CD14-positive monocyte (primary cell): ENCODE data around the gene SBF2. TPM values are rescaled to one million over a fixed set of nuclear protein-coding genes. Genes with fewer than 3 reads are reported as not detected.

ENCODE experiments used
- DNase-seq, 3 donors: peaks; one replicate each; pipeline ENCODE4 v3.0.0-alpha.2; 2011 to 2022
- H2AFZ ChIP-seq: 2 replicates; pipeline ENCODE4 v1.6.0; 2012; ENCODE audit warnings: mild to moderate bottlenecking, low read depth, low read length, inconsistent platforms; ENCODE audit not compliant: insufficient read depth, poor library complexity, severe bottlenecking
- H3K27ac ChIP-seq, 2 donors: 1 replicate in 1 of 2; 2 replicates in 1 of 2; pipeline ENCODE4 v1.5.1; 2012 to 2013; ENCODE audit warnings: low read length in 2 of 2, control low read depth in 1 of 2, inconsistent platforms in 1 of 2, low read depth in 1 of 2, mild to moderate bottlenecking in 1 of 2
- H3K27me3 ChIP-seq, 2 donors: one replicate each; pipeline versions ENCODE4 v1.6.0 to v1.6.1; 2011 to 2013; ENCODE audit warnings: low read length in 2 of 2; ENCODE audit not compliant: control insufficient read depth in 2 of 2, insufficient read depth in 2 of 2
- H3K36me3 ChIP-seq, 2 donors: replicated peaks in 1 of 2; 1 replicate in 1 of 2; 2 replicates in 1 of 2; pipeline versions ENCODE4 v1.5.1 to v1.6.1; 2012 to 2013; ENCODE audit warnings: low read length in 2 of 2, control low read depth in 1 of 2, inconsistent platforms in 1 of 2, mild to moderate bottlenecking in 1 of 2; ENCODE audit not compliant: insufficient read depth in 2 of 2, control insufficient read depth in 1 of 2
- H3K4me1 ChIP-seq, 2 donors: 1 replicate in 1 of 2; 2 replicates in 1 of 2; pipeline versions ENCODE4 v1.5.1 to v1.6.1; 2012 to 2013; ENCODE audit warnings: low read length in 2 of 2, control low read depth in 1 of 2, inconsistent platforms in 1 of 2, mild to moderate bottlenecking in 1 of 2, moderate library complexity in 1 of 2; ENCODE audit not compliant: insufficient read depth in 2 of 2, control insufficient read depth in 1 of 2
- H3K4me2 ChIP-seq: replicated peaks from 2 replicates; pipeline ENCODE3; 2012; ENCODE audit warnings: low read length, moderate library complexity, mild to moderate bottlenecking; ENCODE audit not compliant: poor library complexity, severe bottlenecking; ENCODE audit errors: extremely low read depth
- H3K4me3 ChIP-seq, 3 experiments: fragments of 200-600 bp in 1 of 3; sonication (generic) in 1 of 3; replicated peaks in 1 of 3; 1 replicate in 2 of 3; 2 replicates in 1 of 3; pipeline ENCODE4 v1.5.1; 2011 to 2013; ENCODE audit warnings: low read length in 3 of 3, mild to moderate bottlenecking in 3 of 3, control low read depth in 2 of 3, low read depth in 2 of 3, inconsistent platforms in 1 of 3, moderate library complexity in 1 of 3
- H3K79me2 ChIP-seq: 2 replicates; pipeline ENCODE4 v1.6.0; 2012; ENCODE audit warnings: mild to moderate bottlenecking, control low read depth, inconsistent platforms, low read length, moderate library complexity; ENCODE audit not compliant: insufficient read depth
- H3K9ac ChIP-seq: 2 replicates; pipeline ENCODE4 v1.6.0; 2017; ENCODE audit warnings: low read length, mild to moderate bottlenecking; ENCODE audit not compliant: insufficient read depth, poor library complexity, severe bottlenecking
- H3K9me3 ChIP-seq, 2 donors: replicated peaks in 1 of 2; 1 replicate in 1 of 2; 2 replicates in 1 of 2; pipeline versions ENCODE4 v1.5.1 to v1.6.1; 2012 to 2013; ENCODE audit warnings: low read length in 2 of 2, control low read depth in 1 of 2; ENCODE audit not compliant: control insufficient read depth in 1 of 2, insufficient read depth in 1 of 2
- H4K20me1 ChIP-seq: 2 replicates; pipeline ENCODE4 v1.6.0; 2012; ENCODE audit warnings: mild to moderate bottlenecking, low read length, control low read depth, moderate library complexity; ENCODE audit not compliant: insufficient read depth
- H3K27ac Mint-ChIP-seq, 7 donors: one replicate each; pipeline ENCODE4 v1.8.0; 2020; ENCODE audit warnings: mild to moderate bottlenecking in 7 of 7, mixed read lengths in 7 of 7, moderate library complexity in 6 of 7, inconsistent platforms in 2 of 7
- H3K27me3 Mint-ChIP-seq, 3 donors: one replicate each; pipeline ENCODE4 v1.8.0; 2021 to 2022; ENCODE audit warnings: low read depth in 3 of 3, mild to moderate bottlenecking in 3 of 3, mixed read lengths in 3 of 3, moderate library complexity in 3 of 3, inconsistent platforms in 1 of 3
- H3K36me3 Mint-ChIP-seq, 2 donors: one replicate each; pipeline ENCODE4 v1.8.0; 2020; ENCODE audit warnings: mixed read lengths in 2 of 2, inconsistent platforms in 1 of 2, mild to moderate bottlenecking in 1 of 2
- H3K4me1 Mint-ChIP-seq: one replicate; pipeline ENCODE4 v1.8.0; 2020; ENCODE audit warnings: mild to moderate bottlenecking, mixed read lengths
- H3K4me3 Mint-ChIP-seq, 2 donors: one replicate each; pipeline ENCODE4 v1.8.0; 2020; ENCODE audit warnings: mild to moderate bottlenecking in 2 of 2, mixed read lengths in 2 of 2, moderate library complexity in 1 of 2
- H3K9me3 Mint-ChIP-seq, 7 donors: one replicate each; pipeline ENCODE4 v1.8.0; 2020 to 2022; ENCODE audit warnings: mixed read lengths in 7 of 7, mild to moderate bottlenecking in 6 of 7, moderate library complexity in 6 of 7, inconsistent platforms in 2 of 7
- WGBS: methylation state at CpG from one replicate; pipeline ENCODE4 v1.1.5; 2013; ENCODE audit warnings: missing lambda C conversion rate; ENCODE audit not compliant: insufficient coverage; 5-methylcytosine and 5-hydroxymethylcytosine counted together
- intact Hi-C, 2 donors: fragments of 100-400 bp; cut with micrococcal nuclease; formaldehyde crosslinking; loops; one replicate each; pipeline versions ENCODE4 v1.15.0 to v1.15.1; 2023
- polyA plus RNA-seq, 3 donors: library from polyadenylated mRNA; depleted of rRNA in 1 of 3; unstranded in 2 of 3; stranded (reverse) in 1 of 3; fragments of 300-500 nt in 2 of 3; fragments of >200 nt in 1 of 3; fragmentation: Illumina TruSeq in 2 of 3; gene quantifications; 1 replicate in 2 of 3; 2 replicates in 1 of 3; pipeline ENCODE4 v1.2.3, GENCODE V29; 2012 to 2021
- TF ChIP-seq, protein P1 (sequence below): fragments of 200-600 bp; IDR thresholded peaks from one replicate; pipeline ENCODE4 v1.8.0; 2022; ENCODE audit warnings: antibody characterized with exemption, mild to moderate bottlenecking

SBF2 gene
- polyA plus RNA-seq, 3 donors, result 8.9 to 30.7 (median 16.4) TPM

DNA sequence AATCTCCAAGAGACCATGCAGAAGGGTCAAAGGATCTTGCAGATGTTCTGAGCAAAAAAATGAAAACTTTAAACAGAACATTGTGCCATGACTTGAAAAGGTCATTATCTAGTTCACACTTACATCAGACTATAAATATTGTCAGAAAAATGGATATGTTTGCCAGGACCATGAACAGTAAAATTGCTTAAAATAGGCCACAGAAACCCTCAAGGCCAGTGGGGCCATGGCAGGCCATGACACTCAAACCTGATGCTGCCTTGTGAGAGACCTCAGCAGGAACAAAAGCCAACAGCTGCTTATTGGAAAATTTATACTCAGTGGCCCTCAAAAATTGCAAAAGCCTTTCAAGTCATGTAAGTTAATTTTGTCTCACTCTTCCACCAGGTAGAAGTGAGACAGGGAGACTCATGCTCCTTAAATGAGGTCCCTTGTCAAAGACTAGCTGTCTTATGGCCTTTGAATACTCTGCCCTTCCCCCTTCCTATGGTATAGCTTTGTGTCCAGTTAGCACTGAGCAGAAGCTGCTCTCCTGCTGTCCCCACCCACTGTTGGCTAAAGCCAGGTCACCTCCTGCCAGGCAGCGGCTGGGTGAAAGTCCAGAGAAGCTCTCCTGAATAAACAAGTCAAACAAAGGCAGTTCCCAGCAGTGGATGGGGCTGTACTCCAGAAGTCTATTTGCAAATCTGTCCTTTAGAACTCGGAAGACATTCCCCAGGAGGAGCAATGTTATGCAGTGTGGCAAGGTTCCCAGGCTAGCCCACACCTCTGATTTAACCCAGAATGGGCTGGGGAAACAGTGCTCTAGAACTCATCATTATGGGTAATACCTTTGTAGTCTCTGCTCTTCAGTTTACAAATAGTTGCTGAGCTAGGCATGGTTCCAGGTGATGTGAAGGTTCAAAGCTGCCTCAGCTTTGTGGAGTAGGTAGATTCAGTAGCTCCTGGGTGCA, 32.3 kb upstream of the SBF2 start:
- no peak overlapping the region for H3K4me3 ChIP-seq
- intact Hi-C loops, result loop anchor here in 1 of 2 donors (5.0 to 10.0 kb wide), 2 partner anchors 409 to 469 kb away; no protein-coding TSS in a partner anchor
- no peak for DNase-seq
- H3K27ac ChIP-seq, result no peak overlapping the region
- Mint-ChIP-seq H3K27ac (peak overlapping the region in 1 of 7 donors; percentile 56), H3K36me3 (no peaks in the 10 kb centered on the region), H3K4me3 (no peak overlapping the region), H3K27me3 (peaks cover 0 to 6% (median 3%) of the 10 kb centered on the region in 3 donors), H3K9me3 (peaks cover 0 to 2% (median 0%) of the 10 kb centered on the region in 7 donors), H3K4me1 (peaks cover 40% of the 10 kb centered on the region)
- no peak overlapping the region for H2AFZ ChIP-seq
- TF ChIP-seq, protein P1, sequence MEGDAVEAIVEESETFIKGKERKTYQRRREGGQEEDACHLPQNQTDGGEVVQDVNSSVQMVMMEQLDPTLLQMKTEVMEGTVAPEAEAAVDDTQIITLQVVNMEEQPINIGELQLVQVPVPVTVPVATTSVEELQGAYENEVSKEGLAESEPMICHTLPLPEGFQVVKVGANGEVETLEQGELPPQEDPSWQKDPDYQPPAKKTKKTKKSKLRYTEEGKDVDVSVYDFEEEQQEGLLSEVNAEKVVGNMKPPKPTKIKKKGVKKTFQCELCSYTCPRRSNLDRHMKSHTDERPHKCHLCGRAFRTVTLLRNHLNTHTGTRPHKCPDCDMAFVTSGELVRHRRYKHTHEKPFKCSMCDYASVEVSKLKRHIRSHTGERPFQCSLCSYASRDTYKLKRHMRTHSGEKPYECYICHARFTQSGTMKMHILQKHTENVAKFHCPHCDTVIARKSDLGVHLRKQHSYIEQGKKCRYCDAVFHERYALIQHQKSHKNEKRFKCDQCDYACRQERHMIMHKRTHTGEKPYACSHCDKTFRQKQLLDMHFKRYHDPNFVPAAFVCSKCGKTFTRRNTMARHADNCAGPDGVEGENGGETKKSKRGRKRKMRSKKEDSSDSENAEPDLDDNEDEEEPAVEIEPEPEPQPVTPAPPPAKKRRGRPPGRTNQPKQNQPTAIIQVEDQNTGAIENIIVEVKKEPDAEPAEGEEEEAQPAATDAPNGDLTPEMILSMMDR, result no peak
- H3K4me2 ChIP-seq, result no peak overlapping the region
- no peaks in the 10 kb centered on the region for H3K36me3 ChIP-seq
- H4K20me1 ChIP-seq, result no peaks in the 10 kb centered on the region
- H3K9me3 ChIP-seq, result no peaks in the 10 kb centered on the region
- no peaks in the 10 kb centered on the region for H3K27me3 ChIP-seq
- no peaks in the 10 kb centered on the region for H3K79me2 ChIP-seq
- H3K4me1 ChIP-seq, result peaks cover 31 to 35% of the 10 kb centered on the region in 2 donors
- 100% methylated on average over 2 of the region's 2 CpGs for WGBS
- H3K9ac ChIP-seq, result no peak overlapping the region

- intact Hi-C loops, result loop anchor here in 1 of 2 donors (5.0 to 10.0 kb wide), 2 partner anchors 409 to 468 kb away; no protein-coding TSS in a partner anchor
- DNase-seq, result no peak
- Histone ChIP-seq H3K4me1 (peaks cover 31 to 35% of the 10 kb centered on the region in 2 donors), H2AFZ (no peak overlapping the region), H3K27ac (no peak overlapping the region), H3K9me3 (no peaks in the 10 kb centered on the region), H4K20me1 (no peaks in the 10 kb centered on the region), H3K4me3 (no peak overlapping the region), H3K27me3 (no peaks in the 10 kb centered on the region), H3K9ac (no peak overlapping the region), H3K4me2 (no peak overlapping the region), H3K79me2 (no peaks in the 10 kb centered on the region), H3K36me3 (no peaks in the 10 kb centered on the region)
- Mint-ChIP-seq H3K36me3 (no peaks in the 10 kb centered on the region), H3K27ac (no peak overlapping the region), H3K4me3 (no peak overlapping the region), H3K4me1 (peaks cover 40% of the 10 kb centered on the region), H3K27me3 (peaks cover 0 to 6% (median 0%) of the 10 kb centered on the region in 3 donors), H3K9me3 (peaks cover 0 to 2% (median 0%) of the 10 kb centered on the region in 7 donors)
- WGBS, result 100% methylated on average over 3 of the region's 6 CpGs
- TF ChIP-seq, protein P1, result no peak
Measured at GRCh38 chr11:10325277-10326011, 31.4 kb upstream of the SBF2 start.
